A549 (cell line): Measurements from ENCODE around the gene TMEM244. TPM values are rescaled to one million over a fixed set of nuclear protein-coding genes. Genes with fewer than 3 reads are reported as not detected.

ENCODE experiments used
- ATAC-seq, 2 experiments: fragments of 200-7000 bp in 1 of 2; fragments of >200 bp in 1 of 2; cut with Nextera tagmentation in 1 of 2; cut with Tn5 transposase in 1 of 2; 3 replicates each; pipeline versions ENCODE4 v1.8.0 to v1.9.1; 2018 to 2020; ENCODE audit warnings: mild to moderate bottlenecking in 1 of 2, moderate library complexity in 1 of 2
- CTCF ChIA-PET: fragments of 300-600 bp; sonication (Branson Sonifier 250); formaldehyde crosslinking; extraction: SDS; loops from one replicate; lab custom pipeline; 2021; ENCODE audit warnings: antibody characterized with exemption, inconsistent platforms; lab: Yijun Ruan, JAX
- POLR2A ChIA-PET: fragments of 350-600 bp; formaldehyde crosslinking; extraction: SDS; loops from one replicate; lab custom pipeline; 2021; ENCODE audit warnings: antibody characterized with exemption, inconsistent platforms; lab: Yijun Ruan, JAX
- DNase-seq, 2 experiments: peaks; one replicate each; pipeline versions ENCODE4 v3.0.0 to v3.0.0-alpha.2; 2011 to 2016; ENCODE audit warnings: low read depth in 1 of 2, low spot score in 1 of 2
- FAIRE-seq: peaks from 2 replicates; lab custom pipeline; 2011; peaks lifted over from hg19 to GRCh38; lab: Jason Lieb, UNC
- H3K27ac ChIP-seq, 2 experiments: fragments of >200 bp; sonication (Bioruptor Twin); formaldehyde crosslinking; 3 replicates each; pipeline ENCODE4 v1.5.1; 2016 to 2017
- H3K4me1 ChIP-seq: fragments of >200 bp; sonication (Bioruptor Twin); formaldehyde crosslinking; 3 replicates; pipeline ENCODE4 v1.6.1; 2016
- H3K4me2 ChIP-seq: fragments of >200 bp; sonication (Bioruptor Twin); formaldehyde crosslinking; 3 replicates; pipeline ENCODE4 v1.6.1; 2016
- H3K4me3 ChIP-seq: fragments of >200 bp; sonication (Bioruptor Twin); formaldehyde crosslinking; 3 replicates; pipeline ENCODE4 v1.5.1; 2016
- H3K9me3 ChIP-seq: fragments of >200 bp; sonication (Bioruptor Twin); formaldehyde crosslinking; 3 replicates; pipeline ENCODE4 v1.6.1; 2016
- CBX2 ChIP-seq: fragments of 200-600 bp; sonication (generic); IDR thresholded peaks from 2 replicates; pipeline ENCODE4 v1.6.1; 2016; ENCODE audit warnings: low read depth, mild to moderate bottlenecking, borderline replicate concordance
- CEBPB ChIP-seq, 2 experiments: fragments of >200 bp in 1 of 2; sonication (Bioruptor Twin) in 1 of 2; formaldehyde crosslinking in 1 of 2; IDR thresholded peaks; 2 replicates each; pipeline ENCODE4 v1.6.1; 2012 to 2016
- EHF ChIP-seq: fragments of 250-450 bp; sonication (Bioruptor Pico); IDR thresholded peaks from 2 replicates; pipeline ENCODE4 v1.5.0; 2020; ENCODE audit warnings: mild to moderate bottlenecking
- FOSL2 ChIP-seq, 2 experiments: fragments of 450-650 bp in 1 of 2; fragments of >200 bp in 1 of 2; sonication (Bioruptor Twin) in 1 of 2; formaldehyde crosslinking; IDR thresholded peaks; 2 replicates each; pipeline versions ENCODE4 v1.5.0 to v1.6.1; 2016 to 2020; ENCODE audit warnings: mild to moderate bottlenecking in 1 of 2, moderate library complexity in 1 of 2
- FOXS1 ChIP-seq: fragments of 250-450 bp; sonication (Bioruptor Pico); IDR thresholded peaks from 2 replicates; pipeline ENCODE4 v1.5.0; 2020; ENCODE audit warnings: mild to moderate bottlenecking, moderate library complexity
- GATA3 ChIP-seq: IDR thresholded peaks from 2 replicates; pipeline ENCODE4 v1.6.1; 2012; ENCODE audit warnings: borderline replicate concordance
- HOXB13 ChIP-seq: fragments of 250-450 bp; sonication (Bioruptor Pico); IDR thresholded peaks from 2 replicates; pipeline ENCODE4 v1.5.0; 2020; ENCODE audit warnings: low read depth, mild to moderate bottlenecking, moderate library complexity
- JUN ChIP-seq, 2 experiments: fragments of >200 bp; sonication (Bioruptor Twin); formaldehyde crosslinking; IDR thresholded peaks; 2 replicates in 1 of 2; 3 replicates in 1 of 2; pipeline ENCODE4 v1.6.1; 2016 to 2017
- MAZ ChIP-seq: fragments of 150-350 bp; IDR thresholded peaks from 2 replicates; pipeline ENCODE4 v1.6.1; 2014; ENCODE audit warnings: antibody characterized with exemption, low read depth, low read length, borderline replicate concordance
- MYC ChIP-seq: IDR thresholded peaks from 2 replicates; pipeline ENCODE4 v1.6.1; 2012; ENCODE audit warnings: mild to moderate bottlenecking, inconsistent platforms, low read length, improper control_type of control experiment, borderline replicate concordance
- NFE2L2 ChIP-seq: fragments of 150-350 bp; conservative IDR thresholded peaks from 2 replicates; pipeline ENCODE4 v1.6.1; 2014; ENCODE audit warnings: low read length
- NPAS2 ChIP-seq: fragments of 250-450 bp; sonication (Bioruptor Pico); IDR thresholded peaks from 2 replicates; pipeline ENCODE4 v1.8.0; 2022; ENCODE audit warnings: mild to moderate bottlenecking, moderate library complexity, borderline replicate concordance
- PHF8 ChIP-seq: fragments of 200-600 bp; sonication (generic); IDR thresholded peaks from 2 replicates; pipeline ENCODE4 v1.6.1; 2016; ENCODE audit warnings: low read depth, mild to moderate bottlenecking, antibody characterized with exemption, moderate library complexity, borderline replicate concordance
- RCOR1 ChIP-seq: fragments of 150-350 bp; IDR thresholded peaks from 2 replicates; pipeline ENCODE4 v1.6.1; 2014; ENCODE audit warnings: antibody characterized with exemption, low read length, low read depth
- RFX5 ChIP-seq: fragments of 450-650 bp; IDR thresholded peaks from 2 replicates; pipeline ENCODE4 v1.7.1; 2014; ENCODE audit warnings: antibody characterized with exemption, mild to moderate bottlenecking, moderate library complexity
- SREBF2 ChIP-seq: fragments of 450-650 bp; IDR thresholded peaks from 2 replicates; pipeline ENCODE4 v1.6.1; 2014; ENCODE audit warnings: mild to moderate bottlenecking, moderate library complexity
- TP53 ChIP-seq: fragments of 250-450 bp; sonication (Bioruptor Pico); IDR thresholded peaks from 2 replicates; pipeline ENCODE4 v1.5.0; 2021; ENCODE audit warnings: mild to moderate bottlenecking, moderate library complexity
- ZC3H11A ChIP-seq: fragments of 450-650 bp; IDR thresholded peaks from 2 replicates; pipeline ENCODE4 v1.6.1; 2014; ENCODE audit warnings: antibody characterized with exemption, mild to moderate bottlenecking
- ZFP36 ChIP-seq: fragments of 450-650 bp; IDR thresholded peaks from 2 replicates; pipeline ENCODE4 v1.6.1; 2014; ENCODE audit warnings: borderline replicate concordance; ENCODE audit not compliant: partially characterized antibody
- ZNF302 ChIP-seq: fragments of 250-450 bp; sonication (Bioruptor Pico); IDR thresholded peaks from 2 replicates; pipeline ENCODE4 v1.9.0; 2021; ENCODE audit warnings: inconsistent platforms, mild to moderate bottlenecking, moderate library complexity
- ZSCAN20 ChIP-seq: fragments of 250-450 bp; sonication (Bioruptor Pico); IDR thresholded peaks from 2 replicates; pipeline ENCODE4 v1.8.0; 2022; ENCODE audit warnings: mild to moderate bottlenecking, moderate library complexity
- WGBS: methylation state at CpG from one replicate; pipeline ENCODE4 v1.1.6; 2017; ENCODE audit errors: missing lambda C conversion rate; 5-methylcytosine and 5-hydroxymethylcytosine counted together
- polyA plus RNA-seq, 4 experiments: library from polyadenylated mRNA; depleted of rRNA in 3 of 4; stranded (reverse); fragments of >200 nt; fragmentation: RNase III in 1 of 4; extraction: RNeasy Plus Mini Kit Qiagen cat#74134 plus additional on column Dnase treatment in 1 of 4; gene quantifications; 2 replicates in 3 of 4; 3 replicates in 1 of 4; pipeline ENCODE4 v1.2.3, GENCODE V29; 2011 to 2017
- TF ChIP-seq, protein P1 (sequence below): IDR thresholded peaks from 2 replicates; pipeline ENCODE4 v1.6.1; 2012
- TF ChIP-seq, protein P2 (sequence below): fragments of 150-350 bp; IDR thresholded peaks from 2 replicates; pipeline ENCODE4 v1.6.1; 2014; ENCODE audit warnings: low read depth, mild to moderate bottlenecking, low read length
- TF ChIP-seq, protein P3 (sequence below): fragments of 200-600 bp; sonication (generic); IDR thresholded peaks from 2 replicates; pipeline ENCODE4 v1.6.1; 2016; ENCODE audit warnings: antibody characterized with exemption, mild to moderate bottlenecking, moderate library complexity
- TF ChIP-seq, protein P4 (sequence below): fragments of >200 bp; sonication (Bioruptor Twin); formaldehyde crosslinking; IDR thresholded peaks from 3 replicates; pipeline ENCODE4 v1.5.1; 2016

Gene TMEM244
- polyA plus RNA-seq, 2 of the 4 experiments (the other 2 are of a cell fraction), result not detected

DNA sequence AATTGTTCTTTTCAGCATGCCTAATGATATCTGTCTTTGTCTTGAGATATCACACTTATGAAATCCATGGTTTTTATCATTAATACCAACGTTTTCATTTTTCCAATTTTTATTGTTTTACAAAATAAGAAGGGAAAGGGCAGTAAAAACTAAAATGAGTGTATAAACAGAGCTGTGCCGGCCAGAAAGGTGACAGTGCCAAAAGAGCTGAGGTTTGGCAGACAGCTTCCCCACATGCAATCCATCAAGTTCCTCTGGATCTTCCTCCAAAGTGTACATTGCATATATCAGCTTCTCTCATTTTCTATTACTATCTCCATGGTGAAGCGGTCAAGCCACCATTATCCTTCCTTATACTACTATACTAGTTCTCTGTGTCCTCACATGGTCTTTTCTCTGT, 10.1 kb upstream of the TMEM244 start:
- Histone ChIP-seq H3K27ac (no peak overlapping the region), H3K4me3 (no peak overlapping the region), H3K4me1 (no peaks in the 10 kb centered on the region), H3K4me2 (no peak overlapping the region), H3K9me3 (no peaks in the 10 kb centered on the region)
- ATAC-seq, result no peak
- WGBS, result 36% methylated on average over 3 of the region's 3 CpGs
- ChIA-PET POLR2A (no interaction called here), CTCF (no interaction called here)
- TF ChIP-seq RFX5 (no peak), FOXS1 (CRISPR knock-in tag) (no peak), FOSL2 (IDR thresholded peaks at IDR 0.05) (no peak), FOSL2 (CRISPR knock-in tag; IDR thresholded peaks at IDR 0.05) (no peak), NPAS2 (no peak), ZNF302 (CRISPR knock-in tag) (no peak), JUN (IDR thresholded peaks at IDR 0.05) (no peak), RCOR1 (no peak)
- TF ChIP-seq, protein P1, sequence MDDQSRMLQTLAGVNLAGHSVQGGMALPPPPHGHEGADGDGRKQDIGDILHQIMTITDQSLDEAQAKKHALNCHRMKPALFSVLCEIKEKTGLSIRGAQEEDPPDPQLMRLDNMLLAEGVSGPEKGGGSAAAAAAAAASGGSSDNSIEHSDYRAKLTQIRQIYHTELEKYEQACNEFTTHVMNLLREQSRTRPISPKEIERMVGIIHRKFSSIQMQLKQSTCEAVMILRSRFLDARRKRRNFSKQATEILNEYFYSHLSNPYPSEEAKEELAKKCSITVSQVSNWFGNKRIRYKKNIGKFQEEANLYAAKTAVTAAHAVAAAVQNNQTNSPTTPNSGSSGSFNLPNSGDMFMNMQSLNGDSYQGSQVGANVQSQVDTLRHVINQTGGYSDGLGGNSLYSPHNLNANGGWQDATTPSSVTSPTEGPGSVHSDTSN, result no peak
- TF ChIP-seq, protein P2, sequence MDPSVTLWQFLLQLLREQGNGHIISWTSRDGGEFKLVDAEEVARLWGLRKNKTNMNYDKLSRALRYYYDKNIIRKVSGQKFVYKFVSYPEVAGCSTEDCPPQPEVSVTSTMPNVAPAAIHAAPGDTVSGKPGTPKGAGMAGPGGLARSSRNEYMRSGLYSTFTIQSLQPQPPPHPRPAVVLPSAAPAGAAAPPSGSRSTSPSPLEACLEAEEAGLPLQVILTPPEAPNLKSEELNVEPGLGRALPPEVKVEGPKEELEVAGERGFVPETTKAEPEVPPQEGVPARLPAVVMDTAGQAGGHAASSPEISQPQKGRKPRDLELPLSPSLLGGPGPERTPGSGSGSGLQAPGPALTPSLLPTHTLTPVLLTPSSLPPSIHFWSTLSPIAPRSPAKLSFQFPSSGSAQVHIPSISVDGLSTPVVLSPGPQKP, result no peak
- DNase-seq, result no peak
- no peak for FAIRE-seq

DNA sequence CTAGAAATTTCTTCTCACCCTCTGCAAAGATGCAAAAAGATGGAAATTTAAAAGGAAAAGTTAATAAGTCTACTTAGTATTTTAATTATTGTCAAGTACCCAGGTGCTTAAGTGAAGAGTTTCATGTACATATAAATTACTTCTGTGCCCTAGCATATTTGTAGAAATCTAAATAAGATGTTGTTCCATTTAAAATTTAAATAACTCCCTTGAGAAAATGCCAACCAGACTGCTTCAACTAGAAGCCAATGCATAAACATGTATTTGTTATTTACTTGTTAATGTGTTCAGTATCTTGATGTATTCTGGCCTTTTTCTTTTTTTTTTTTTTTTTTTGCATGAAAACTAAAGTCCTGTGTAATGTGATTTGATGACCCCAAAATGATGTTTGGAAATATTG, 6.3 kb upstream of the TMEM244 start:
- no peak for DNase-seq
- H3K4me2 ChIP-seq, result no peak overlapping the region
- no peak for ATAC-seq
- no peaks in the 10 kb centered on the region for H3K9me3 ChIP-seq
- no peak overlapping the region for H3K4me3 ChIP-seq
- no peak for FAIRE-seq
- no peak overlapping the region for H3K27ac ChIP-seq
- POLR2A ChIA-PET, result no interaction called here
- H3K4me1 ChIP-seq, result no peaks in the 10 kb centered on the region
- TF ChIP-seq CBX2 (no peak), MYC (no peak), EHF (CRISPR knock-in tag) (no peak), PHF8 (no peak), ZSCAN20 (no peak), NFE2L2 (no peak), SREBF2 (no peak), MAZ (no peak), ZFP36 (no peak)
- TF ChIP-seq, protein P3, sequence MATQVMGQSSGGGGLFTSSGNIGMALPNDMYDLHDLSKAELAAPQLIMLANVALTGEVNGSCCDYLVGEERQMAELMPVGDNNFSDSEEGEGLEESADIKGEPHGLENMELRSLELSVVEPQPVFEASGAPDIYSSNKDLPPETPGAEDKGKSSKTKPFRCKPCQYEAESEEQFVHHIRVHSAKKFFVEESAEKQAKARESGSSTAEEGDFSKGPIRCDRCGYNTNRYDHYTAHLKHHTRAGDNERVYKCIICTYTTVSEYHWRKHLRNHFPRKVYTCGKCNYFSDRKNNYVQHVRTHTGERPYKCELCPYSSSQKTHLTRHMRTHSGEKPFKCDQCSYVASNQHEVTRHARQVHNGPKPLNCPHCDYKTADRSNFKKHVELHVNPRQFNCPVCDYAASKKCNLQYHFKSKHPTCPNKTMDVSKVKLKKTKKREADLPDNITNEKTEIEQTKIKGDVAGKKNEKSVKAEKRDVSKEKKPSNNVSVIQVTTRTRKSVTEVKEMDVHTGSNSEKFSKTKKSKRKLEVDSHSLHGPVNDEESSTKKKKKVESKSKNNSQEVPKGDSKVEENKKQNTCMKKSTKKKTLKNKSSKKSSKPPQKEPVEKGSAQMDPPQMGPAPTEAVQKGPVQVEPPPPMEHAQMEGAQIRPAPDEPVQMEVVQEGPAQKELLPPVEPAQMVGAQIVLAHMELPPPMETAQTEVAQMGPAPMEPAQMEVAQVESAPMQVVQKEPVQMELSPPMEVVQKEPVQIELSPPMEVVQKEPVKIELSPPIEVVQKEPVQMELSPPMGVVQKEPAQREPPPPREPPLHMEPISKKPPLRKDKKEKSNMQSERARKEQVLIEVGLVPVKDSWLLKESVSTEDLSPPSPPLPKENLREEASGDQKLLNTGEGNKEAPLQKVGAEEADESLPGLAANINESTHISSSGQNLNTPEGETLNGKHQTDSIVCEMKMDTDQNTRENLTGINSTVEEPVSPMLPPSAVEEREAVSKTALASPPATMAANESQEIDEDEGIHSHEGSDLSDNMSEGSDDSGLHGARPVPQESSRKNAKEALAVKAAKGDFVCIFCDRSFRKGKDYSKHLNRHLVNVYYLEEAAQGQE, result no peak
- CTCF ChIA-PET, result no interaction called here

DNA sequence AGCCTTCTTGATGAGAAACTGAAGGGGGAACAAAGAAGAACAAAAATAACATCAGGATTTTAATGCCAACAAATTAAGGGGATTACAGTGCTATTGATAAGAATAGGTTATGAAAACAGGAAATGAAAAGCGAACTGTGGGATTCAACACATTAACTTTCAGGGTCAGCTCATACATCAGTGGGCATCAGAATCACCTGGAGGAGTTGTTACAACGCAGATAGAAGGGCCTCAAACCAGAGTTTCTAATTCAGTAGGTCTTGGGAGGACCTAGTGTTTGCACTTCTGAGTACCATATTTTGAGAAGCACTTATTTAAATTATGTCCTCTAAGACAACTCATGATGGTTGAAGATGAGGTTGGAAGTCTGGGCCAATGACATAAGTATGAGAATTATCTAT, 5.6 kb upstream of the TMEM244 start:
- CTCF ChIA-PET, result no interaction called here
- 36% methylated on average over 2 of the region's 2 CpGs for WGBS
- H3K9me3 ChIP-seq, result no peaks in the 10 kb centered on the region
- H3K4me3 ChIP-seq, result no peak overlapping the region
- H3K4me2 ChIP-seq, result no peak overlapping the region
- FAIRE-seq (no peak), ATAC-seq (no peak), DNase-seq (no peak)
- H3K27ac ChIP-seq, result no peak overlapping the region
- POLR2A ChIA-PET, result no interaction called here
- H3K4me1 ChIP-seq, result no peaks in the 10 kb centered on the region
- TF ChIP-seq GATA3 (no peak), RCOR1 (no peak), SREBF2 (no peak), ZFP36 (no peak), ZC3H11A (no peak), CEBPB (IDR thresholded peaks at IDR 0.05) (no peak), TP53 (CRISPR knock-in tag) (no peak), HOXB13 (no peak)
- TF ChIP-seq, protein P1, result no peak
- TF ChIP-seq, protein P4, sequence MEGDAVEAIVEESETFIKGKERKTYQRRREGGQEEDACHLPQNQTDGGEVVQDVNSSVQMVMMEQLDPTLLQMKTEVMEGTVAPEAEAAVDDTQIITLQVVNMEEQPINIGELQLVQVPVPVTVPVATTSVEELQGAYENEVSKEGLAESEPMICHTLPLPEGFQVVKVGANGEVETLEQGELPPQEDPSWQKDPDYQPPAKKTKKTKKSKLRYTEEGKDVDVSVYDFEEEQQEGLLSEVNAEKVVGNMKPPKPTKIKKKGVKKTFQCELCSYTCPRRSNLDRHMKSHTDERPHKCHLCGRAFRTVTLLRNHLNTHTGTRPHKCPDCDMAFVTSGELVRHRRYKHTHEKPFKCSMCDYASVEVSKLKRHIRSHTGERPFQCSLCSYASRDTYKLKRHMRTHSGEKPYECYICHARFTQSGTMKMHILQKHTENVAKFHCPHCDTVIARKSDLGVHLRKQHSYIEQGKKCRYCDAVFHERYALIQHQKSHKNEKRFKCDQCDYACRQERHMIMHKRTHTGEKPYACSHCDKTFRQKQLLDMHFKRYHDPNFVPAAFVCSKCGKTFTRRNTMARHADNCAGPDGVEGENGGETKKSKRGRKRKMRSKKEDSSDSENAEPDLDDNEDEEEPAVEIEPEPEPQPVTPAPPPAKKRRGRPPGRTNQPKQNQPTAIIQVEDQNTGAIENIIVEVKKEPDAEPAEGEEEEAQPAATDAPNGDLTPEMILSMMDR, result no peak
